Activated T-helper 1 cell treated with Interleukin-2 at 50 U/mL for 16 hours (primary cell): ENCODE measurements around the gene CD40LG.

ENCODE experiments used
- DNase-seq: peaks from one replicate; pipeline ENCODE4 v3.0.0-alpha.2; 2020; ENCODE audit warnings: low read depth

Gene CD40LG

GRCh38 chrX:136650811-136651210, 2.9 kb downstream of the CD40LG start:
- no peak for DNase-seq

- DNase-seq: no peak
These were observed 5.1 kb downstream of the CD40LG start for GRCh38 chrX:136652822-136653723.

- DNase-seq: no peak
These were observed 8.5 kb downstream of the CD40LG start for GRCh38 chrX:136656361-136656964.

- no peak for DNase-seq
These were observed 10.2 kb downstream of the CD40LG start for GRCh38 chrX:136658151-136658550.

GRCh38 chrX:136659174-136659573, 11.2 kb downstream of the CD40LG start:
- no peak for DNase-seq

GRCh38 chrX:136660896-136661295, 12.9 kb downstream of the CD40LG start:
- no peak for DNase-seq

- no peak for DNase-seq
These were observed 14.1 kb downstream of the CD40LG start for GRCh38 chrX:136662104-136662503.

- DNase-seq: no peak
These were observed 15.0 kb downstream of the CD40LG start for GRCh38 chrX:136662976-136663375.

- no peak for DNase-seq
These were observed 17.4 kb downstream of the CD40LG start for GRCh38 chrX:136665258-136665900.

GRCh38 chrX:136666088-136666487, 18.1 kb downstream of the CD40LG start:
- DNase-seq: no peak

GRCh38 chrX:136667446-136668168, 19.6 kb downstream of the CD40LG start:
- no peak for DNase-seq

- DNase-seq: no peak
These were observed 23.1 kb downstream of the CD40LG start for GRCh38 chrX:136671006-136671610.

GRCh38 chrX:136674270-136674985, 26.5 kb downstream of the CD40LG start:
- no peak for DNase-seq

GRCh38 chrX:136679531-136679930, 31.6 kb downstream of the CD40LG start:
- no peak for DNase-seq

- no peak for DNase-seq
These were observed 36.2 kb downstream of the CD40LG start for GRCh38 chrX:136684120-136684519.

- no peak for DNase-seq
These were observed 39.5 kb downstream of the CD40LG start for GRCh38 chrX:136687457-136687856.

GRCh38 chrX:136689436-136689835, 41.5 kb downstream of the CD40LG start:
- no peak for DNase-seq

- no peak for DNase-seq
These were observed 43.3 kb downstream of the CD40LG start for GRCh38 chrX:136691028-136691809.

GRCh38 chrX:136692271-136692670, 44.3 kb downstream of the CD40LG start:
- no peak for DNase-seq

- DNase-seq: no peak
These were observed 46.6 kb downstream of the CD40LG start for GRCh38 chrX:136694431-136695087.
